ENCODE measurements around the gene NAT14.
A peak's percentile ranks its signal among the peaks of the same experiment; 100 is the strongest.

Gene NAT14

DNA sequence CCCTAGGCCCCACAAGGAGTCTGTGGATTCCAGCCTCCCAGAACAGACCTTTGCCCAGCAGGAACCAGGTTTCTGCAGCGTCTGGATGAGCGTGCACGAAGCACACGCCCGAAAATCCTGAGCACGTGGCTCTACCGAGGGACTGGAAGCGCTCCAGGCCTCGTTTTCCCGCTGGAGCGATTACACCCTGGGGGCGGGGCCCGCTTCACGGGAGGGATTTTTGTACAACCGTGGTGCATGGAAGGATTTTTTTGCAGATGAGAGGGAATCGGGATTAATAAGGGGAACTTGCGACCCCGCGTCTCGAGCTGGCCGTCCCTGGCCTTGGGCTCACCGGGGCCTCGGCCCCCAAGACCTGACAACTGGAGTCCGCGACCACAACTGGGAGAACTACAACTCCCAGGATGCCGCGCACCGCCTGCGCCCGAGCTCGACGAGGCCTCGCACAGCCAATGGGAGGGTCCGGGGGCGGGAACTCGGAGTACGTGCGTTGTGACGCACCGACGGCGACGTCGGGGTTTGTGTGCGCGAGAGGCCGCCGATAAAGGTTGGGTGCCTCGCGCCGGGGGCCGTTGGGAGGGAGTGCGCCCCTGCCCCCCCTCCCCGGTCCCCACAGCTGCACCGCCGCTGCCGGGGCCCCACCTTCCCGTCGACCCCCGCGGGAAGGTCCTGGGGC, 8.8 kb upstream of the NAT14 start, which contains the start of gene ZNF628:
Gene ZNF628 (plus strand): TSS at position 518 of the 676 bp plus-strand sequence. CDS start 3,294 bp downstream, outside the sequence.
- FAIRE-seq: peak; percentile 93
- peak; percentile 48; the same call in 1 of the 2 replicates for TF ChIP-seq POLR2A (IDR thresholded peaks at IDR 0.05; ENCODE audit: low read depth, low read length)
- no peak for TF ChIP-seq POLR2AphosphoS5 (IDR thresholded peaks at IDR 0.05; ENCODE audit: low read depth, low read length)

DNA sequence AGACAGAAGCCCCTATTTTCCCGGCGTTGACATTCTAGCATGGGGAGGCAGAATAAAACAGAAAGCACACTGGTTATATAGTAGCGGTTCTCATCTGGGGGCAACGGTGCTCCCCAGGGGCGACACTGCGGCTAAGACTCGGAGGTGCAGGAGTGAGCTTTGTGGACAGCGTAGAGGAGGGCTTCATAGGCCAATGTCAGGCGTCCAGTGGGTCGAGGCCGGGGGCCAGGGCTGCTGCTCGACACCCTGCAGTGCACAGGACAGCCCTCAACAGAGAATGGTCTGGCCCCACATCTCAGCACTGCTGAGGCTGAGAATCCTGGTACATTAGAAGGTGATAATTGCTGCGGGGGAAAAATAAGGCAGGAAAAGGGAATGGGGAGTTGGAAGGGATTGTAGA, 7.1 kb upstream of the NAT14 start:
- no peak for DNase-seq (ENCODE audit: insufficient read length)
- no peak for FAIRE-seq
- TF ChIP-seq TAF1 (IDR thresholded peaks at IDR 0.05; ENCODE audit: borderline replicate concordance, low read depth, low read length) (no peak), POLR2A (IDR thresholded peaks at IDR 0.05; ENCODE audit: low read depth, low read length) (no peak), POLR2AphosphoS5 (IDR thresholded peaks at IDR 0.05; ENCODE audit: low read depth, low read length) (no peak)

More for the DNA sequence above, 8.8 kb upstream of the NAT14 start, which contains the start of gene ZNF628:
- peak; percentile 100 for DNase-seq (ENCODE audit: insufficient read length)

DNA sequence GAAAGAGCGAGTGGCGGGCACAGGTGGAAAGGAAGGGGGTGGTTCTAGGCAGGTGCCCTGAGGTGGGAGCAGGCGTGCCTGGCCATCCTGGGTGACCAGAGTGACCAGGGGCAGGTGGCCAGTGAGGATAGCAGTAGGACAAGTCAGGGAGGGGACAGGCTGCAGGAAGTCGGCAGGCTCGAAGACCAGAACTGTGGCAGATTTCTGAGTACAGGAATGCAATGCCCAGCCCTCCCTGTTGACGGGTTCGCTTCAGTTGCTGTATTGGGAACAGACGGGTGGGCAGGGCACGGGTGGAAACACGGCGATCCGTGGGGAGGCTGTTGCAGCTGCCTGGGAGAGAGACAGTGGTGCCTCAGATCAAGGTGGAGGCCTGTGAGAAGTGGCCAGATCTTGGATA, 6.6 kb upstream of the NAT14 start:
- TF ChIP-seq POLR2AphosphoS5 (IDR thresholded peaks at IDR 0.05; ENCODE audit: low read depth, low read length): no peak
- TF ChIP-seq POLR2A (IDR thresholded peaks at IDR 0.05; ENCODE audit: low read depth, low read length): no peak
- TF ChIP-seq TAF1 (IDR thresholded peaks at IDR 0.05; ENCODE audit: borderline replicate concordance, low read depth, low read length): no peak
- no peak for FAIRE-seq
- DNase-seq (ENCODE audit: insufficient read length): no peak

DNA sequence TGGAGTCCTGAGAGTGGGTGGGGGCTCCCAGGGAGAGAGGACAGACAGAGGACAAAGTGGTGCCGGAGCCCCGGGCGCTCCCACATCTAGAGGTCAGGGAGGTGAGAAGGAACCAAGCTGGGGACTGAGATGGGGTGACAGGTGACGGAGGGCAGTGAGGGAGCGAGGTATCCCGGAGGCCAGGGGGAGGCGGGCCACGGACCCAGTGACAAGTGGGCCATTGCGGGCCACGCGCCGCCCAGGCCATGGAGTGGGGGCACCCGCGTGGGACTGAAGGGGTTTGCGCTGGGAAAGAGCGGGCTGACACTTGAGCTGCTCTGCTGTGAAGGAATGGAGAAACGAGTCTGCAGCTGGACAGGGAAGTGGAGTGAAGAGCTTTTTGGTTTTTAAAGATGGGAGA, 5.9 kb upstream of the NAT14 start:
- no peak for FAIRE-seq
- TF ChIP-seq TAF1 (IDR thresholded peaks at IDR 0.05; ENCODE audit: borderline replicate concordance, low read depth, low read length) (no peak), POLR2AphosphoS5 (IDR thresholded peaks at IDR 0.05; ENCODE audit: low read depth, low read length) (no peak), POLR2A (IDR thresholded peaks at IDR 0.05; ENCODE audit: low read depth, low read length) (no peak)
- DNase-seq (ENCODE audit: insufficient read length): no peak

DNA sequence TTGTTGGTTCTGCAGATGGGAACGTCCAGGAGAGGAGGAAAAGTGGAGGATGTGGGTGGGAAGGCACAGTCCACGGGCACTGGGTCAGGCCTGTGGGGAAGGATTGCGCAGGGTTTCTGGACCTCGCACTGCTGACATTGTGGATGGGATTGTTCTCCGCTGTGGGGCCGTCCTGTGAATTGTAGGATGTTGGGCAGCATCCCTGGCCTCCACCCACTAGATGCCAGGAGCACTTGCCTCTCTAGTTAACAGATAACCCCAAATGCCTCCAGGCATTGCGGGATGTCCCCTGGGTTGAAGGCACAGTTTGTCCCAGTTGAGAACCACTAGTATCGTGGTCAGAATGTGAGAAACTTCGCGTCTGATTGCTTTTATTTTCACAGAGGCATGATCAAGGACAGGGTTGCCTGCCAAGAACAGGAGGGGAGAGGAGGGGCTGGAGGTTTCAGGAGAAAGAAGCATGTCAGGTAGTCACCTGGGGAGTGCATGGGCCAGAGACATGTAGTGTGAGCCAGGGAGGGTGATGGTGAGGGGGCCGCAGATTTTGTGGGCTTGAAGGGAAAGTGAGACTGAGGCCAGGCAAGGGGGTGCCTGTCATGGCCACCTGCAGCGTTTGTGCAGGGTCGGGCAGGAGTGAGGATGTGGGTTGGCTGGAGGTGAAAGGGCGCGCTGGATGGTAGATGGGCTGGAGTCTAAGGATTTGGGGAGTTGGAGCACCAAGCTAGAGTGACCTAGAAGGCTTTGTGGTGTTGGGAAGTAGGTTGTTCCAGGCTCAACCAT, 5.3 kb upstream of the NAT14 start:
- TF ChIP-seq TAF1 (IDR thresholded peaks at IDR 0.05; ENCODE audit: borderline replicate concordance, low read depth, low read length) (no peak), POLR2AphosphoS5 (IDR thresholded peaks at IDR 0.05; ENCODE audit: low read depth, low read length) (no peak), POLR2A (IDR thresholded peaks at IDR 0.05; ENCODE audit: low read depth, low read length) (no peak)
- DNase-seq (ENCODE audit: insufficient read length): no peak
- no peak for FAIRE-seq

DNA sequence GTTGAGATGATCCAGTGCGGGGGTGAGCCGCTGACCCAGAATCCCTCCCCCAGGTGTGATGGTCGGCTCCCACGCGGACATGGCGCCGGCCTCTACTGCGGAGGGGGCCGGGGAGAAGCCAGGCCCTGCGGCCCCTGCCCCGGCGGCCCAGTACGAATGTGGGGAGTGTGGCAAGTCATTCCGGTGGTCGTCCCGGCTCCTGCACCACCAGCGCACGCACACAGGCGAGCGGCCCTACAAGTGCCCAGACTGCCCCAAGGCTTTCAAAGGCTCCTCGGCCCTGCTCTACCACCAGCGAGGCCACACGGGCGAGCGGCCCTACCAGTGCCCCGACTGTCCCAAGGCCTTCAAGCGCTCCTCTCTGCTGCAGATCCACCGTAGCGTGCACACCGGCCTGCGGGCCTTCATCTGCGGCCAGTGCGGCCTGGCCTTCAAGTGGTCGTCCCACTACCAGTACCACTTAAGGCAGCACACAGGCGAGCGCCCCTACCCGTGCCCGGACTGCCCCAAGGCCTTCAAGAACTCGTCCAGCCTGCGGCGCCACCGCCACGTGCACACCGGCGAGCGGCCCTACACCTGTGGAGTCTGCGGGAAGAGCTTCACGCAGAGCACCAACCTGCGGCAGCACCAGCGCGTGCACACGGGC, 3.7 kb upstream of the NAT14 start:
- no peak for FAIRE-seq
- TF ChIP-seq POLR2A (IDR thresholded peaks at IDR 0.05; ENCODE audit: low read depth, low read length) (no peak), POLR2AphosphoS5 (IDR thresholded peaks at IDR 0.05; ENCODE audit: low read depth, low read length) (no peak), TAF1 (IDR thresholded peaks at IDR 0.05; ENCODE audit: borderline replicate concordance, low read depth, low read length) (no peak)

DNA sequence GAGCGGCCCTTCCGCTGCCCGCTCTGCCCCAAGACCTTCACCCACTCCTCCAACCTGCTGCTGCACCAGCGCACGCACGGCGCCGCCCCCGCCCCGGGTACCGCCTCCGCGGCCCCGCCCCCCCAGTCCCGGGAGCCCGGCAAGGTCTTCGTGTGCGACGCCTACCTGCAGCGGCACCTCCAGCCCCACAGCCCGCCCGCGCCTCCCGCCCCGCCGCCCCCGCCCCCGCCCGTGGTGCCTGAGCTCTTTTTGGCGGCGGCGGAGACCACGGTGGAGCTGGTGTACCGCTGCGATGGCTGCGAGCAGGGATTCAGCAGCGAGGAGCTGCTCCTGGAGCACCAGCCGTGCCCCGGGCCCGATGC, 3.2 kb upstream of the NAT14 start:
- TF ChIP-seq POLR2A (IDR thresholded peaks at IDR 0.05; ENCODE audit: low read depth, low read length) (no peak), POLR2AphosphoS5 (IDR thresholded peaks at IDR 0.05; ENCODE audit: low read depth, low read length) (no peak), TAF1 (IDR thresholded peaks at IDR 0.05; ENCODE audit: borderline replicate concordance, low read depth, low read length) (no peak)
- no peak for DNase-seq (ENCODE audit: insufficient read length)
- no peak for FAIRE-seq

More for the DNA sequence above, 3.7 kb upstream of the NAT14 start:
- no peak for DNase-seq (ENCODE audit: insufficient read length)

DNA sequence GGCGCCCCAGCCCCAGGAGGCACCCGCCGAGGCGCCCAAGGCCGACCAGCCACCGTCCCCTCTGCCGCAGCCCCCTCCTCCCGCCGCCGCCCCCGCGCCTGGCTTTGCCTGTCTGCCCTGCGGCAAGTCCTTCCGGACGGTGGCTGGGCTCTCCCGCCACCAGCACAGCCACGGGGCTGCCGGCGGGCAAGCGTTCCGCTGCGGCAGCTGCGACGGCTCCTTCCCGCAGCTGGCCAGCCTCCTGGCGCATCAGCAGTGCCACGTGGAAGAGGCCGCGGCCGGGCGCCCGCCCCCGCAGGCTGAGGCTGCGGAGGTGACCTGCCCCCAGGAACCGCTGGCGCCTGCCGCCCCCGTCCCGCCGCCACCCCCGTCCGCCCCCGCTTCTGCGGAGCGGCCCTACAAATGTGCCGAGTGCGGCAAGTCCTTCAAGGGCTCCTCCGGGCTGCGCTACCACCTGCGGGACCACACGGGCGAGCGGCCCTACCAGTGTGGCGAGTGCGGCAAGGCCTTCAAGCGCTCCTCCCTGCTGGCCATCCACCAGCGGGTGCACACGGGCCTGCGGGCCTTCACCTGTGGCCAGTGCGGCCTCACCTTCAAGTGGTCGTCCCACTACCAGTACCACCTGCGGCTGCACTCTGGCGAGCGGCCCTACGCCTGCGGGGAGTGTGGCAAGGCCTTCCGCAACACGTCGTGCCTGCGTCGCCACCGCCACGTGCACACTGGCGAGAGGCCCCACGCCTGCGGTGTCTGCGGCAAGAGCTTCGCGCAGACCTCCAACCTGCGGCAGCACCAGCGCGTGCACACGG, 2.6 kb upstream of the NAT14 start:
- TF ChIP-seq POLR2AphosphoS5 (IDR thresholded peaks at IDR 0.05; ENCODE audit: low read depth, low read length) (no peak), TAF1 (IDR thresholded peaks at IDR 0.05; ENCODE audit: borderline replicate concordance, low read depth, low read length) (no peak), POLR2A (IDR thresholded peaks at IDR 0.05; ENCODE audit: low read depth, low read length) (no peak)
- DNase-seq (ENCODE audit: insufficient read length) (no peak), FAIRE-seq (no peak)

DNA sequence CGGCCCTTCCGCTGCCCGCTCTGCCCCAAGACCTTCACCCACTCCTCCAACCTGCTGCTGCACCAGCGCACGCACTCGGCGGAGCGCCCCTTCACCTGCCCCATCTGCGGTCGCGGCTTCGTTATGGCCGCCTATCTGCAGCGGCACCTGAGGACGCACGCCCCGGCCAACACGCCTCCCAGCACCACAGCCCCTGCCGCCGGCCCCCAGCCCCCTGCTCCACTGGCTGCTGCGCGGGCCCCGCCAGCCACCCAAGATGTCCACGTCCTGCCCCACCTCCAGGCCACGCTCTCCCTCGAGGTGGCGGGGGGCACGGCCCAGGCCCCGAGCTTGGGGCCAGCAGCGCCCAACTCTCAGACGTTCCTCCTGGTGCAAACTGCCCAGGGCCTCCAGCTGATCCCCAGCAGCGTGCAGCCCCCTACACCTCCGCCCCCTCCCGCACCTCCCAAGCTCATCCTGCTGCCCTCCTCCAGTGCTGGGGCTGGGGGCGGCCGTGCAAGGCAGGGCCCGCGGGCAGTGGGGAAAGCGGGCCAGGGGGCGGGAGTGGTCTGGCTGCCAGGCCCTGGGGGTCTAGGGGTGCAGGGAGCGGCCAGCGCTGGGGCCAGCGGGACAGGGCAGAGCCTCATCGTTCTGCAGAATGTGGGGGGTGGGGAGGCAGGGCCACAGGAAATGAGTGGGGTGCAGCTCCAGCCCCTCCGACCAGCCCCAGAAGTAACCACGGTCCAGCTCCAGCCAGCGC, 1.9 kb upstream of the NAT14 start:
- FAIRE-seq: no peak

More for the DNA sequence above, 1.9 kb upstream of the NAT14 start:
- no peak for TF ChIP-seq POLR2A (IDR thresholded peaks at IDR 0.05; ENCODE audit: low read depth, low read length)
- TF ChIP-seq POLR2AphosphoS5 (IDR thresholded peaks at IDR 0.05; ENCODE audit: low read depth, low read length): no peak
- TF ChIP-seq TAF1 (IDR thresholded peaks at IDR 0.05; ENCODE audit: borderline replicate concordance, low read depth, low read length): no peak
- DNase-seq (ENCODE audit: insufficient read length): no peak

Data from GM12892 (cell line).